Measurements from ENCODE around the gene YDJC.

- TF ChIP-seq EZH2 (IDR thresholded peaks at IDR 0.05; ENCODE audit: low read length, missing control alignments) = no peak
- no peak for TF ChIP-seq CTCF (conservative IDR thresholded peaks at IDR 0.05 in 1 of 2, IDR thresholded peaks at IDR 0.05 in 1 of 2; ENCODE audit: low read depth in 1 of 2, low read length in 2 of 2)
Observed at GRCh38 chr22:21623648-21623970, 6.2 kb downstream of the YDJC start.

Measured in fibroblast of lung (primary cell).